Neural cell (in vitro differentiated cells): ENCODE results near the gene RNU6-8.

Experiments used
- EP300 ChIP-seq: fragments of 450-650 bp; conservative IDR thresholded peaks from 2 replicates; pipeline ENCODE4 v1.6.1; 2014; ENCODE audit warnings: antibody characterized with exemption, mild to moderate bottlenecking, moderate library complexity; ENCODE audit not compliant: poor library complexity, severe bottlenecking
- EZH2 ChIP-seq: fragments of 200-600, 300-800 bp; shearing (Covaris generic), sonication (generic); IDR thresholded peaks from 2 replicates; pipeline ENCODE4 v1.6.1; 2014; ENCODE audit warnings: antibody characterized with exemption, low read length, borderline replicate concordance, mild to moderate bottlenecking; ENCODE audit not compliant: insufficient read depth, poor library complexity, severe bottlenecking
- POLR2AphosphoS5 ChIP-seq: IDR thresholded peaks from 2 replicates; pipeline ENCODE4 v1.6.1; 2012
- RAD21 ChIP-seq: fragments of 450-650 bp; conservative IDR thresholded peaks from 2 replicates; pipeline ENCODE4 v1.6.1; 2014; ENCODE audit warnings: antibody characterized with exemption, mild to moderate bottlenecking, moderate library complexity
- REST ChIP-seq: IDR thresholded peaks from 2 replicates; pipeline ENCODE4 v1.6.1; 2012; ENCODE audit warnings: borderline replicate concordance
- SMC3 ChIP-seq: fragments of 450-650 bp; conservative IDR thresholded peaks from 2 replicates; pipeline ENCODE4 v1.6.1; 2014; ENCODE audit warnings: antibody characterized with exemption, mild to moderate bottlenecking, moderate library complexity; ENCODE audit not compliant: poor library complexity
- TF ChIP-seq, protein P1 (sequence below): fragments of 450-650 bp; IDR thresholded peaks from 2 replicates; pipeline ENCODE4 v1.5.1; 2014; ENCODE audit warnings: antibody characterized with exemption, mild to moderate bottlenecking, moderate library complexity; ENCODE audit not compliant: poor library complexity, severe bottlenecking

DNA sequence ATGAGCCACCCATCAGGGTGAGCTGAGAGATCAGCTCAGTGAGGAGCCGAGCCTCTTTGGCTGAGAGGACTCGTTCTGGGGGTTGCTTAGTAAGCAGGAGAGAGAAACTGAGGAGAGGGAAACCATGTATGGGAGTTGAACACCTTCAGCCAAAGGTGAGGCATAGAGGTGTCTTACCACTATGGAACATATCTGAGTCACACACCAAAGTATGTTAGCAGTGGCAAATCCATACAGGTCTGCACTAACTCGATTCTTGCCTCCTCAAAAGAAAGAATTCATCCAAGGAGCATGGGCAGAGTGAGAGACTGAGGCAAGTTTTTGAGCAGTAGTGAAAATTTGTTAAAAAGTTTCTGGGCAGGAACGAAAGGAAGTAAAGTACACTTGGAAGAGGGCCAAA lies 46.7 kb upstream of the RNU6-8 start:
- TF ChIP-seq, protein P1, sequence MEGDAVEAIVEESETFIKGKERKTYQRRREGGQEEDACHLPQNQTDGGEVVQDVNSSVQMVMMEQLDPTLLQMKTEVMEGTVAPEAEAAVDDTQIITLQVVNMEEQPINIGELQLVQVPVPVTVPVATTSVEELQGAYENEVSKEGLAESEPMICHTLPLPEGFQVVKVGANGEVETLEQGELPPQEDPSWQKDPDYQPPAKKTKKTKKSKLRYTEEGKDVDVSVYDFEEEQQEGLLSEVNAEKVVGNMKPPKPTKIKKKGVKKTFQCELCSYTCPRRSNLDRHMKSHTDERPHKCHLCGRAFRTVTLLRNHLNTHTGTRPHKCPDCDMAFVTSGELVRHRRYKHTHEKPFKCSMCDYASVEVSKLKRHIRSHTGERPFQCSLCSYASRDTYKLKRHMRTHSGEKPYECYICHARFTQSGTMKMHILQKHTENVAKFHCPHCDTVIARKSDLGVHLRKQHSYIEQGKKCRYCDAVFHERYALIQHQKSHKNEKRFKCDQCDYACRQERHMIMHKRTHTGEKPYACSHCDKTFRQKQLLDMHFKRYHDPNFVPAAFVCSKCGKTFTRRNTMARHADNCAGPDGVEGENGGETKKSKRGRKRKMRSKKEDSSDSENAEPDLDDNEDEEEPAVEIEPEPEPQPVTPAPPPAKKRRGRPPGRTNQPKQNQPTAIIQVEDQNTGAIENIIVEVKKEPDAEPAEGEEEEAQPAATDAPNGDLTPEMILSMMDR = no peak
- TF ChIP-seq POLR2AphosphoS5 (no peak), EP300 (no peak), SMC3 (no peak), EZH2 (no peak), RAD21 (no peak), REST (no peak)
